ENCODE data around the gene TMEM250.

DNA sequence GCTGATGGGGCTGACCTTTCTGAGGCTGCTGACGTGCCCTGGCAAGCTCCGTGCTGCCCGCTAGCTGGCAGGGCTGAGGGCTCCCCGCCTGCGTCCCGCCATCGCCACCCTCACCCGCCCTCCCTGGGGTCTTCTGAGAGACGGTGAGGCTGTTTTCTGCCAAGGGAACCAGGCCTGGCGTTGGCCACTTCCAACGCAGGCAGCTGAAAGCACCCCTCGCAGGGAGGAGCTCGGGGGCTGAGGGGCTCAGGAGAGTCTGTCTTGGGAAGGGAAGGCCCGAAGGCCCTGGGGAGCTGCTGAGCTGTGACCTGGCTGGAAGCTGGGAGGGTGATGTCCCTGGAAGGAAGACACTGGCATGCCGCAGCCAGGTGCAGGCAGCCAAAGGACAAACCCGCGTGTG, 9.8 kb upstream of the TMEM250 start:
- TF ChIP-seq POLR2A (IDR thresholded peaks at IDR 0.05; ENCODE audit: low read depth, low read length) (no peak), POLR2AphosphoS5 (IDR thresholded peaks at IDR 0.05; ENCODE audit: low read depth, low read length) (no peak), POU2F2 (IDR thresholded peaks at IDR 0.05; ENCODE audit: low read depth, low read length) (no peak), TAF1 (IDR thresholded peaks at IDR 0.05; ENCODE audit: low read depth, low read length) (no peak)
